Measurements from ENCODE around the gene KIF3A. TPM values are rescaled to one million over a fixed set of nuclear protein-coding genes. Genes with fewer than 3 reads are reported as not detected.
A peak's percentile ranks its signal among the peaks of the same experiment; 100 is the strongest.

KIF3A gene
- total RNA-seq, 1 donor, result 12.7 TPM

- no peak for TF ChIP-seq CTCF (IDR thresholded peaks at IDR 0.05; ENCODE audit: extremely low read depth, low read depth, low read length)
Observed at GRCh38 chr5:132666310-132667123, 70.8 kb downstream of the KIF3A start.

GRCh38 chr5:132665574-132666080, 71.7 kb downstream of the KIF3A start:
- Histone ChIP-seq H3K4me1 (ENCODE audit: insufficient read depth, low read length) (peaks cover 6% of the 10 kb centered on the region), H3K4me3 (ENCODE audit: insufficient read depth, low read length) (no peak overlapping the region), H3K79me2 (ENCODE audit: insufficient read depth, low read length) (no peaks in the 10 kb centered on the region), H3K36me3 (ENCODE audit: insufficient read depth, low read length) (no peaks in the 10 kb centered on the region), H3K27ac (ENCODE audit: low read depth, low read length) (no peak overlapping the region), H3K9me3 (ENCODE audit: low read depth, low read length) (no peaks in the 10 kb centered on the region), H4K20me1 (ENCODE audit: insufficient read depth, low read length) (no peaks in the 10 kb centered on the region), H3K27me3 (ENCODE audit: insufficient read depth, low read length) (no peaks in the 10 kb centered on the region), H3K4me2 (ENCODE audit: insufficient read depth, low read length) (no peak overlapping the region), H2AFZ (ENCODE audit: low read length) (no peak overlapping the region)
- peak; percentile 32 for DNase-seq (ENCODE audit: insufficient read length, low spot score, missing footprints)
- TF ChIP-seq CTCF (IDR thresholded peaks at IDR 0.05; ENCODE audit: extremely low read depth, low read depth, low read length), result no peak

More at GRCh38 chr5:132666310-132667123, 70.8 kb downstream of the KIF3A start:
- Histone ChIP-seq H3K4me2 (ENCODE audit: insufficient read depth, low read length) (no peak overlapping the region), H2AFZ (ENCODE audit: low read length) (no peak overlapping the region), H3K9me3 (ENCODE audit: low read depth, low read length) (no peaks in the 10 kb centered on the region), H3K4me3 (ENCODE audit: insufficient read depth, low read length) (no peak overlapping the region), H3K27me3 (ENCODE audit: insufficient read depth, low read length) (no peaks in the 10 kb centered on the region), H4K20me1 (ENCODE audit: insufficient read depth, low read length) (no peaks in the 10 kb centered on the region), H3K36me3 (ENCODE audit: insufficient read depth, low read length) (no peaks in the 10 kb centered on the region), H3K79me2 (ENCODE audit: insufficient read depth, low read length) (no peaks in the 10 kb centered on the region), H3K4me1 (ENCODE audit: insufficient read depth, low read length) (no peaks in the 10 kb centered on the region), H3K27ac (ENCODE audit: low read depth, low read length) (no peak overlapping the region)
- DNase-seq (ENCODE audit: insufficient read length, low spot score, missing footprints), result peak; percentile 45

GRCh38 chr5:132664696-132665209, 72.6 kb downstream of the KIF3A start:
- no peak overlapping the region for H3K4me3 ChIP-seq (ENCODE audit: insufficient read depth, low read length)
- no peaks in the 10 kb centered on the region for H3K27me3 ChIP-seq (ENCODE audit: insufficient read depth, low read length)
- no peaks in the 10 kb centered on the region for H3K9me3 ChIP-seq (ENCODE audit: low read depth, low read length)
- peaks cover 6% of the 10 kb centered on the region for H3K4me1 ChIP-seq (ENCODE audit: insufficient read depth, low read length)
- H2AFZ ChIP-seq (ENCODE audit: low read length), result no peak overlapping the region
- H3K79me2 ChIP-seq (ENCODE audit: insufficient read depth, low read length), result no peaks in the 10 kb centered on the region
- no peak for DNase-seq (ENCODE audit: insufficient read length, low spot score, missing footprints)
- H3K36me3 ChIP-seq (ENCODE audit: insufficient read depth, low read length), result no peaks in the 10 kb centered on the region
- H3K4me2 ChIP-seq (ENCODE audit: insufficient read depth, low read length), result no peak overlapping the region
- no peaks in the 10 kb centered on the region for H4K20me1 ChIP-seq (ENCODE audit: insufficient read depth, low read length)
- peak overlapping the region; percentile 1 for H3K27ac ChIP-seq (ENCODE audit: low read depth, low read length)
- no peak for TF ChIP-seq CTCF (IDR thresholded peaks at IDR 0.05; ENCODE audit: extremely low read depth, low read depth, low read length)

All from osteoblast (primary cell).